NCI-H2227 treated with DMSO at 0.1 percent for 48 hours (cell line): ENCODE results near the gene EML6.

ENCODE experiments used
- DNase-seq: peaks from one replicate; lab custom pipeline; 2025; lab: John Stamatoyannopoulos, UW

The EML6 gene

DNA sequence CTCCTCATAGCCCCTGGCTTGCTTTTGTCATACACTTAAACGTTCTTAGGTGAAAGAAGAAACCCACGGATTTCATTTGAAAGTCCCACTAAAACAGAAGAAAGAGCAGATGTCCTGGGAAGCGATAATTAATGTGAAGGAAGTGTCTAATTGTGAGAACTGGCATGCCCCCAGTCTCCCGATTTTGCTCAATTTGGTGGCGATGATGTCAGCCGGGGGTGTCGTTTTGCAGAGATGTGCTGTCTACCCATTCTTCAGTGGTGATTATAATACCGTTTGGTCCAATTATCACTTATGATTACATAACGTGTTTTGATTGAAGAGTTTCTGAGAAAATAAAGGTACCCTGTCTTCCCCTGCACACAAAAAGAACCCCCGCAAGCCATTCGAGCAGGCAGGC, 223.7 kb downstream of the EML6 start:
- no peak for DNase-seq

- no peak for DNase-seq
These were observed 224.2 kb downstream of the EML6 start for GRCh38 chr2:54947646-54948045.

DNA sequence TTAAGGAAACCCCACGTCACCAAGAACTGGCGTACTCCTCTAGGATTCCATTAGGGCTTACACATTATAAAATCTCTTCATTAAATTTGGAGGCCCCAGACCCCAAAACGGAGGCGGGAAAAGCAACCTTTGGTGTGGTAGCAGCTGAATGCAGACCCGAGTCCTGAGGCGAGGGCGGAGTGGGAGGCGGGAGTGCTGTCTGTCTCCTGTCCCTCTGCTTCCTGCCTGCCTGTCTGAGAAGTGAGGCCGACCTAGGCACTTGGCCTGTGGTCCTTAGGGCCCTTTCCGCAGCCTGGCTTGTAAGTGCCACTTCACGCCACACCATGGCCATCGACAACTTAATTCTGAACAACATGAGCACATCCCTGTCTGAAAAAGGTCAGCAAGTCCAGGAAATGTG, 224.7 kb downstream of the EML6 start:
- no peak for DNase-seq

DNA sequence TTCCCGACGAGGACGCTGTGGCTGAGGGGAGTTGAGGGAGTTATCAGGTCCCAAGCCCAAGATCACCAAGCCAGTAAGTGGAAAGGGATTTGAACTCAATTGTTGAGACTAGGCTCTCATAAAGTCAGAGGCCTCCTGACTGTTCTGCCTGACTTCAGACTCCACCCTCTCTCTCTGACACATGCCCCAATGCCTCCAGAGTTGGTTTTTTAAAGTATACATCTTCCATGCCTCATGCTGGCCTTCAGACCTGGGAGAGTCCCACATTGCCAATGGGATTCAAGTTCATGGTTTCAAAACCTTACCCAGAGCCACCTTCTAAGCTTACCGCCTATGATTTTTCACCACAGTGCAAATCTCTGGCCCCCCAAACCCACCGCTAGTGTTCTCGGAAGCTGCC, 226.0 kb downstream of the EML6 start:
- no peak for DNase-seq

DNA sequence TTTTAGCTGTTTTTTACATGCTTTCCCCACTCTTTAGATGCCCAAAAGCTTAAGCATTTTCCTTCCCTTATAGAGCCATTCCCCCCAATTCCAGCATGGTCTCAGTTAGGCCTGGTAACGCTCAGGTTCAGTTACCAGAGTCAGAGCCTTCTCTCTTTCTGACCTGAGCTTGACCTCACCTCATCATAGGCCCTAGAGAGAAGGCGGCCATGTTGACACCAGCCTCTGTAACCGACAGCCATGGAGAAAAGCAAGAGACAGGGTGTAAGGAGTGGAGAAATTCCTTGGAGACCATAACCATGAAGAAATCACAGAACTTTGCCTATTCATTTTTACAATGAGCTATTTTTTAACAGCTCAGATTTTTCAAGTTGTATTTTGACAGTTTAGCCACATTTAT, 227.3 kb downstream of the EML6 start:
- no peak for DNase-seq

GRCh38 chr2:54952425-54952824, 229.0 kb downstream of the EML6 start:
- no peak for DNase-seq

DNA sequence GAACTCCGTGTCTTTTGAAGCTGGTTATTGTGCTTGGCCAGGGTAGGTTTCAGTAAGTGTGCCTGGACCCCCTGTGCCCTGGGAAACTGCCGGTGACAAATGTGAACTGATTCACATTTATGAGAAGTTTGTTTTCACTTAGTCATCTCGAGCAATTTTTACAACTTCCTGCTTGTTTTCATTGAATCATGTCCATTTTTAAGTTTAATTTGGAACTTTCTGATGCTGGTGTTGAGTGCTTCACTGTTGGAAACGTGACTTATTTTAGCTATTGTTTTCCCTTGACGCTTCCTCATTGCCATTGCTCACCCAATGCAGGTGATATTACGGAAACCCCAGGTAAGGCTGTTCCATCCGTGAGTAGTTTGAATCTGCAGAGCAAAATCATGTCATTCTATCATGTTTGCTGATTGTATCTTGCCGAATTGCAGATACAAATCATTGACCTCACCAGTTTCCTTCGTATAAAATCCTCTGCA, 229.6 kb downstream of the EML6 start:
- no peak for DNase-seq

- DNase-seq: no peak
These were observed 230.7 kb downstream of the EML6 start for GRCh38 chr2:54954158-54954557.

DNA sequence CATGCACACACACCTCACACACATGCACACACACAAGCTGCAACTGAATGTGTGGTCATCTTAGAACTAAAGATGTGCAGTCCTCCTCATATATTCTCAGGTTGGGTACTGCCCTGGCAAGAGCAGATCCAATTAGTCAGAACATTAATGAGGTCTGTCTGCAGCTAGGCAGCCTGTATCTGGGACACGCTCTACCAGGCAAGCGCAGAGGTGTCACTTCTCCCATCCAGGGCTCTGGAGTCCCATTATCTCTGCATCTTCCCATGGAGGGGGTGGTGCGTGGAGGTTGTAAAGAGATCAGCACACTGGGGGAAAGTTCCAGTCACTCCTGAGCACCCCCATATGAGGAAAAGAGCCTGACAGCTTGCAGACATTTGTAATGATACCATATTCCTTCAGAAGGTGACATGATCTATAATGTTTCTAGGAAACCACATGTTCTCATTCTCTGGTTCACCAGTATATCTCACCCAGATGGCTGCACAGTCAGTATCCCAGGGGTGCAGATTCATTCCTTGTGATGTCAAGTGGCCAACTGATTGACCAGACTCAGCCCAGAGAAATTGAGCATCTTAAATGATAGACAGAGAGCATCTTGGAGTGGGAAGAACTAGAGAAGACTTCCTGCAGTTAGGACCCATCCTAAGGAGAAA, 231.4 kb downstream of the EML6 start:
- DNase-seq: no peak

DNA sequence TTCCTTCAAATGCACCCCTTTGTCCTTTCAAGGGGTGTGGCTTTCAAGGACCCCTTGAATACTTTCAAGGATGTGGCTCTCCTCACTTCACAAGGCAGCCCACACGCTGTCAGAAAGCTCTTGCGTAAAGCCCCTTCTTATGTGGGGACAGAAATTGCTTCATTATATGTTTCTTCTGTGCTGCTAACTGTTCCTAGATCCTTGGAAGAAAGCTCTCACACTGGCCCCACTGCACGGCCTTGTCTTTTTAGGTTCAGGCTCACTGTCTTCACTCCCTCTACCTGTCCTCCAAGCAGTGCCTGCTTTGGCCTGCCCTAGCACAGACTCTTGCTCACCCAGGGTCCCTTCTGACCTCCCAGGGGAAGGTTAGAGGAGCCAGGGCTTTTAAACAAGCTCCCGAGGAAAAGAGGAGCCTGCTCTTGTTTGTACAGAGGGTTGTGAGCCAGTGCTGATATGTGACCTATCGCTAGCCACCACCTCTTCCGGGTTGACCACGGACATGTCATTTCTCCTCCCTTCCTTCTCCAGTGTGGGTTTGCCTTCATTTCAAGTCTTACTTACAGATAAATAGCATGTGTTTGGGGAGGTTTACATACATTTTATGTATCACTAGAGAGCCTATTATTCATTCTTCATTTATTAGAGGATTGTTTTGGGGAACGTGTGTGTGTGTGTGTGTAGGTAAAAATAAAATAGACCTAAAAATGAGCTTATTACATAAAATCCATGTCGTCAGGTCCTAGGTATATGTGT, 232.1 kb downstream of the EML6 start:
- DNase-seq: no peak

DNA sequence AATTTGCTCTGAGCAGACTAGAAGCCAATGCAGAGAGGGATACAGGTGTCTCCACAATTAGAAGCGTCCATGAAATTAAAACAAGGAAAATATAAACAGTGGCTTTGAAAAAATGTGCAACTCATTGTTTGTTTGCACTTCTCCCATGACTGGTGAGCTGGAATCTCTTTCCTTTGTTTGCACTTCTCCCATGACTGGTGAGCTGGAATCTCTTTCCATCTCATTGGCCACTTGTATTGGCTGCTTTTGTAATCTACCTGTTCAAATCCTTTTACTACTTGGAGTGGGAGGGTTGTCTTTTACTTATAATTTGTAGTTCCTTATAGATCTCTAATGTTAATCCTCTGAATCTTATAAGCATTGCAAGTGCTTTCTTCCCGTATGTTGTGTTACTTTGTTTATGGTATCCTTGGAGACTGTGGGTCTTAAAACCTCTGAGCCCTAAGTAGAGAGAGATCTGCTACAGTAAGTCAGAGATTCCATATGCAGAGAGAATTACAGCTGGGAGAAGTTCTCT, 232.7 kb downstream of the EML6 start:
- DNase-seq: no peak

DNA sequence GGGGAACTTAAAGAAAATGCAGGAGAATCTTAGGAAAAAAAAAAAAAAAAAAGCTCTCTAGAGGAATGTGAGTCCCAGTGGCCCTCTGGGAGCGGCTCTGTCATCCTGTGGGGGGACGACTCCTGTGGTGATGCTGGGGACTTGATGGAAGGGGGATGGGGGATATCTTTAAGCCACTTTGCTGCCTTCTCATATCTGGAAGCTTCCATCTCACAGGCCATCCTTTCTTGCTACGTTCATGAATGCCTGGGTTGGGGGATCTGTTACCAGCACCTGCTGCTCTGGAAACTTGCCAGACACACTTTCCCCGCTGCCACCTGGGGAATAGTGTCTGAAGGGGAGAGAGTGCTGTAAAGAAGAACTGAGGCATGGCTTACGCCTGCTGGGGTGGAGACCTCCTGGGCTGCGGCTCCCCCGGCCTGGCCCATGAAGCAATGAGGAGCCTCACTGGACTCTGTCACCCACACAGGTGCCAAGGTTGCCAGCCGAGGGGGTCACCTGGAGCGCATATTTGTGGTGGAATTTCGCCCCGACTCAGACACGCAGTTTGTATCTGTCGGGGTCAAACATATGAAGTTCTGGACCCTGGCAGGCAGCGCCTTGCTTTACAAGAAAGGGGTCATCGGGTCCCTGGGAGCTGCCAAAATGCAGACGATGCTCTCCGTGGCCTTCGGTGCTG, 234.0 kb downstream of the EML6 start:
- DNase-seq: no peak

DNA sequence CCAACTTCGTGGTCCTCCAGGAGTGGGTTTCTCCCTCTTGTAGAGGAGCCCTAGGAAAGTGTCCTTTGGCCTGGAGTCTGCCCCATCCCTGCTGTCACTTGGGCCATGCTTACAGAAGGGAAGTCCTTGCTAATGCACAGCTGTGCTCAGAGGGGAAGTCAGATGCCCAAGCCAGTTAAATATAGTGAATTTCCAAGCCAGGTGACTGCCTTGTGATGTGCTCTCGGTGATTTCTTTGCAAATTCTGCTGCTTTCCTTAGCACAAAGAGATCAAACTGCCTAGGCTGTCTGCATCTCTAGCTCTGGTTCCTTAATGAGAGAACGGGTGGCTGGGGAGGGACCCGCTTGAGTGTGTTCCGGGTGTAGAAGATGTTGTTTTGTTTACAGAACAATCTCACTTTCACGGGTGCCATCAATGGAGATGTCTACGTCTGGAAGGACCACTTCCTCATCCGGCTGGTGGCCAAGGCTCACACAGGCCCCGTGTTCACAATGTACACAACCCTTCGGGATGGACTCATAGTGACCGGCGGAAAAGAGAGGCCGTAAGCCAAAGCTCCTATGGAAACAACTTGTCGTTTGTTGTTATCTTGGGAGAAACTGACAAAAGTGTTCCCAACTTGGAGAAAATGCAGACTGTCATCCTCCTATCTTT, 235.4 kb downstream of the EML6 start:
- no peak for DNase-seq

- DNase-seq: no peak
These were observed 236.7 kb downstream of the EML6 start for GRCh38 chr2:54960164-54960563.

DNA sequence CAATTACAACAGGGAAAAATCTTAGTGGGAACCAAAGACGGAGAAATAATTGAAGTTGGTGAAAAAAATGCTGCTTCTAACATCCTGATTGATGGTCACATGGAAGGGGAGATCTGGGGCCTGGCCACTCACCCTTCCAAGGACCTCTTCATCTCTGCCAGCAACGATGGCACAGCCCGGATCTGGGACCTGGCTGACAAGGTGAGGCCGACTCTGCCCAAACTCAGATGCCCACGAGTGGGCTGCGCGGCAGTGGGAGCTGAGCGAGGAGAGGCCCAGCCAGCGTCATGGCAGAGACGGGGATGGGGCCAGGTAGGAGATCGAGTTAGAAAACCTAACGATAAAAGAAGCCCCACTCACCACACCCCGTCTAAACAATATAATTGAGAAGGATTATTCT, 239.0 kb downstream of the EML6 start:
- no peak for DNase-seq

DNA sequence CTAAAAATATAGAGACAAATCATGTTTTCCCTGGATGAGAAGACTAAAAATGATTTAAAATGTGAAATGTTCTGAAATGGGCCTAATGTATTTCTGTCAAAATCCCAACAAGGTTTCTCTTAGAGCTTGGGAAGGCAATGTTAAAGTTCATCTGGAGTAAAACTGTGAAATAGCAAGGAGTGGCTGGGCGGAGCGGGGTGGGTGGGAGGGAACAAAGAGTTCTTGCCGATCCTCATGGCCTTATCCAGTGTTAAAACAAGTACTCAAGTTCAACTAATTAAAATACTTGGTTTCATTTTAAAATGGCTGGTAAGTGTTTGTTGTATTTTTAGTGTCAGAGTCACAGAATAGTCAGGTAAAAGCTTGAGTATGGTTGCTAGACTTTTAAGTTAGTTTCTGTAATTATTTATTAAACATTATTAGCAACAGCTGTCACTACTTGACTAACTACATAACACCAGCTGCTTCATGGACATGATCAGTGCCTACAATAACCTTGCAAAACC, 239.5 kb downstream of the EML6 start:
- no peak for DNase-seq

DNA sequence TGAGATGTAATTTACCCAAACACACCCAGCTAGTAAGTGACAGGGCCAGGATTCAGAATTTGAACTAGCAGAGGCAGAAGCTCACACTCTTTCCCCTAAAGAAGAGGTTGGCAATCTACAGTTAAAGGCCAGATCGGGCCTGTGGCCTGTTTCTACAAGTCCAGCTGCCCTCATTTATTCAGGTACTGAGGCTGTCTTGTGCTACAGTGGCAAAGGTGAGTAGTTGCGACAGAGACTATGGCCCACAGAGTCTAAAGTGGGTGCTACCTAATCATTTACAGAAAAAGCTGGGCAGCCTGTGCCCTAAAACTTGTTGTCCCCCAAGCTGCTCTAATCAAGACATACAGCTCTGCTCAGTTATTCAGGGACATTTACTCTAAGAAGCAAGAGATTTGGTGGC, 240.0 kb downstream of the EML6 start:
- no peak for DNase-seq

GRCh38 chr2:54964271-54964670, 240.8 kb downstream of the EML6 start:
- DNase-seq: no peak

- DNase-seq: no peak
These were observed 241.4 kb downstream of the EML6 start for GRCh38 chr2:54964816-54965215.

GRCh38 chr2:54965425-54965824, 242.0 kb downstream of the EML6 start:
- DNase-seq: no peak

GRCh38 chr2:54966165-54966832, 242.8 kb downstream of the EML6 start:
- no peak for DNase-seq

- DNase-seq: no peak
These were observed 243.4 kb downstream of the EML6 start for GRCh38 chr2:54966837-54967236.
